ENCODE results near the gene PDLIM7.

PDLIM7 gene

GRCh38 chr5:177455036-177455660 is 42.3 kb downstream of the PDLIM7 start:
- DNase-seq: no peak

- DNase-seq: no peak
Measured at GRCh38 chr5:177454397-177455035, 42.9 kb downstream of the PDLIM7 start.

- no peak for DNase-seq
Measured at GRCh38 chr5:177453852-177454396, 43.5 kb downstream of the PDLIM7 start.

- DNase-seq: no peak
Measured at GRCh38 chr5:177452688-177453638, 44.4 kb downstream of the PDLIM7 start.

GRCh38 chr5:177450667-177451424 is 46.6 kb downstream of the PDLIM7 start:
- no peak for DNase-seq

GRCh38 chr5:177449140-177450061 is 48.0 kb downstream of the PDLIM7 start:
- DNase-seq: no peak

GRCh38 chr5:177448244-177448950 is 49.0 kb downstream of the PDLIM7 start:
- DNase-seq: no peak

GRCh38 chr5:177447611-177448243 is 49.7 kb downstream of the PDLIM7 start:
- DNase-seq: no peak

GRCh38 chr5:177447066-177447610 is 50.3 kb downstream of the PDLIM7 start:
- no peak for DNase-seq

GRCh38 chr5:177446200-177447065 is 51.0 kb downstream of the PDLIM7 start, which contains the start of gene PRR7:
PRR7 (plus strand) TSS chr5:177446814; CDS start chr5:177455068, 8,254 bp downstream.
- DNase-seq: no peak

GRCh38 chr5:177445917-177446199 is 51.5 kb downstream of the PDLIM7 start:
- no peak for DNase-seq

GRCh38 chr5:177445052-177445916 is 52.1 kb downstream of the PDLIM7 start:
- DNase-seq: no peak

GRCh38 chr5:177444106-177445051 is 53.0 kb downstream of the PDLIM7 start:
- no peak for DNase-seq

GRCh38 chr5:177443144-177443983 is 54.0 kb downstream of the PDLIM7 start:
- no peak for DNase-seq

- no peak for DNase-seq
Measured at GRCh38 chr5:177442066-177442826, 55.2 kb downstream of the PDLIM7 start.
